GM12878 (cell line): ENCODE measurements around the gene NCKAP5. TPM values are rescaled to one million over a fixed set of nuclear protein-coding genes. Genes with fewer than 3 reads are reported as not detected.

Experiments
- ATAC-seq: fragments of 200-7000 bp; cut with Tn5 transposase; 3 replicates; pipeline ENCODE4 v1.9.1; 2020; ENCODE audit warnings: mild to moderate bottlenecking, moderate library complexity
- BruUV-seq: library from RNA; stranded (reverse); fragments of 400-500 nt; replicated peaks from 2 replicates; lab custom pipeline; 2021; lab: Mats Ljungman, UMichigan
- CTCF ChIA-PET: fragments of 300-600 bp; sonication (Branson Sonifier 250); formaldehyde crosslinking; extraction: SDS; loops from one replicate; lab custom pipeline; 2021; ENCODE audit warnings: inconsistent platforms; lab: Yijun Ruan, JAX
- POLR2A ChIA-PET: fragments of 350-600 bp; formaldehyde crosslinking; extraction: SDS; loops from one replicate; lab custom pipeline; 2021; ENCODE audit warnings: inconsistent platforms; lab: Charles Lee
- RAD21 ChIA-PET: fragments of 300-600 bp; sonication (Branson Sonifier 250); formaldehyde crosslinking; loops from one replicate; lab custom pipeline; 2023; ENCODE audit warnings: antibody characterized with exemption; ENCODE audit not compliant: unreplicated experiment; lab: Charles Lee
- SMC1A ChIA-PET: fragments of 300-600 bp; sonication (Branson Sonifier 250); formaldehyde crosslinking; loops from one replicate; lab custom pipeline; 2023; ENCODE audit not compliant: unreplicated experiment, uncharacterized antibody; lab: Charles Lee
- DNase-seq: peaks from one replicate; pipeline ENCODE4 v3.0.0-alpha.2; 2011; ENCODE audit warnings: low read depth, low spot score
- FAIRE-seq: peaks from 3 replicates; lab custom pipeline; 2011; peaks lifted over from hg19 to GRCh38; lab: Jason Lieb, UNC
- H2AFZ ChIP-seq: 2 replicates; pipeline ENCODE4 v1.6.0; 2011; ENCODE audit warnings: low read depth, low read length, control low read depth; ENCODE audit not compliant: control insufficient read depth
- H3K27ac ChIP-seq: 2 replicates; pipeline ENCODE4 v1.5.1; 2011; ENCODE audit warnings: control low read depth; ENCODE audit not compliant: control insufficient read depth, insufficient read depth
- H3K27me3 ChIP-seq, 2 experiments: replicated peaks in 1 of 2; 2 replicates each; pipeline versions ENCODE4 v1.6.0 to v1.6.1; 2011; ENCODE audit warnings: low read length in 1 of 2; ENCODE audit not compliant: control insufficient read depth in 2 of 2, insufficient read depth in 2 of 2
- H3K36me3 ChIP-seq, 2 experiments: 2 replicates each; pipeline ENCODE4 v1.5.1; 2011; ENCODE audit warnings: low read length in 1 of 2; ENCODE audit not compliant: control insufficient read depth in 2 of 2, insufficient read depth in 2 of 2
- H3K4me1 ChIP-seq: 2 replicates; pipeline ENCODE4 v1.6.1; 2011; ENCODE audit warnings: mild to moderate bottlenecking, low read length, moderate library complexity, mixed read lengths; ENCODE audit not compliant: control insufficient read depth, insufficient read depth
- H3K4me2 ChIP-seq: 2 replicates; pipeline ENCODE4 v1.6.0; 2011; ENCODE audit warnings: control low read depth; ENCODE audit not compliant: control insufficient read depth, insufficient read depth
- H3K4me3 ChIP-seq: fragments of 200-600 bp; sonication (generic); 2 replicates; pipeline ENCODE4 v1.5.1; 2016
- H3K79me2 ChIP-seq: 2 replicates; pipeline ENCODE4 v1.6.0; 2011; ENCODE audit warnings: low read length; ENCODE audit not compliant: control insufficient read depth, insufficient read depth
- H3K9ac ChIP-seq: 2 replicates; pipeline ENCODE4 v1.8.0; 2011; ENCODE audit warnings: low read length, control low read depth, mixed read lengths; ENCODE audit not compliant: control insufficient read depth, insufficient read depth
- H3K9me3 ChIP-seq: replicated peaks from 3 replicates; pipeline ENCODE4 v1.5.1; 2011; ENCODE audit warnings: mild to moderate bottlenecking, low read length; ENCODE audit not compliant: control insufficient read depth, insufficient read depth
- H4K20me1 ChIP-seq: 2 replicates; pipeline ENCODE4 v1.6.0; 2011; ENCODE audit not compliant: control insufficient read depth, insufficient read depth
- HCFC1 ChIP-seq: fragments of 150-350 bp; IDR thresholded peaks from 2 replicates; pipeline ENCODE4 v1.6.1; 2014; ENCODE audit warnings: low read length
- MEF2B ChIP-seq: fragments of 450-650 bp; IDR thresholded peaks from 2 replicates; pipeline ENCODE4 v1.6.1; 2018; ENCODE audit warnings: mild to moderate bottlenecking, moderate library complexity; ENCODE audit not compliant: partially characterized antibody, poor library complexity, severe bottlenecking
- NR2F1 ChIP-seq: fragments of 450-650 bp; conservative IDR thresholded peaks from 2 replicates; pipeline ENCODE4 v1.6.1; 2017; ENCODE audit warnings: mild to moderate bottlenecking
- RAD21 ChIP-seq: IDR thresholded peaks from 2 replicates; pipeline ENCODE4 v1.6.1; 2011; ENCODE audit warnings: mild to moderate bottlenecking, low read depth, low read length, moderate library complexity; ENCODE audit not compliant: insufficient read depth
- SIX5 ChIP-seq: IDR thresholded peaks from 2 replicates; pipeline ENCODE4 v1.6.1; 2011; ENCODE audit warnings: mild to moderate bottlenecking, low read depth, low read length, moderate library complexity; ENCODE audit not compliant: severe bottlenecking
- SMAD1 ChIP-seq: fragments of 450-650 bp; IDR thresholded peaks from 2 replicates; pipeline ENCODE4 v1.6.1; 2018; ENCODE audit warnings: mild to moderate bottlenecking, low read depth; ENCODE audit not compliant: partially characterized antibody
- ZBED1 ChIP-seq: IDR thresholded peaks from 2 replicates; pipeline ENCODE4 v1.6.1; 2016; ENCODE audit warnings: borderline replicate concordance
- WGBS: methylation state at CpG from one replicate; pipeline ENCODE4 v1.1.6; 2016; ENCODE audit warnings: low lambda C conversion rate; ENCODE audit not compliant: insufficient replicate concordance, insufficient coverage; ENCODE audit errors: missing lambda C conversion rate; 5-methylcytosine and 5-hydroxymethylcytosine counted together
- in situ Hi-C: fragments of 300-500 bp; cut with MboI; formaldehyde crosslinking; loops from 9 replicates; pipeline ENCODE4 v1.14.3; 2018; ENCODE audit warnings: mixed read lengths
- intact Hi-C: fragments of 100-400 bp; cut with micrococcal nuclease; formaldehyde crosslinking; loops from one replicate; pipeline ENCODE4 v1.14.2; 2022; ENCODE audit not compliant: unreplicated experiment
- polyA plus RNA-seq, 11 experiments: library from polyadenylated mRNA; depleted of rRNA in 4 of 11; unstranded in 6 of 11; stranded (reverse) in 5 of 11; fragments of >200 nt; fragmentation: Nextera tagmentation in 4 of 11; fragmentation: Illumina TruSeq in 1 of 11; extraction: Ambion mirVana in 4 of 11; extraction: Trizol in 1 of 11; gene quantifications; 1 replicate in 1 of 11; 2 replicates in 10 of 11; pipeline versions ENCODE4 v1.2.1 to v1.2.3, GENCODE V29; 2011 to 2016; ENCODE audit warnings: inconsistent platforms in 2 of 11, missing spikeins in 2 of 11, low read depth in 1 of 11
- total RNA-seq, 4 experiments: library from RNA; depleted of rRNA in 3 of 4; stranded (reverse); fragments of >200 nt in 3 of 4; fragmentation: Illumina TruSeq in 1 of 4; extraction: Trizol in 1 of 4; gene quantifications; 2 replicates each; pipeline versions ENCODE4 v1.2.1 to v1.2.3, GENCODE V29; 2013 to 2021
- TF ChIP-seq, protein P1 (sequence below): IDR thresholded peaks from 2 replicates; pipeline ENCODE4 v1.6.1; 2012; ENCODE audit warnings: mild to moderate bottlenecking, low read depth, low read length
- TF ChIP-seq, protein P2 (sequence below): fragments of 450-650 bp; IDR thresholded peaks from 2 replicates; pipeline ENCODE4 v1.6.1; 2017; ENCODE audit warnings: low read depth, mild to moderate bottlenecking, moderate library complexity
- TF ChIP-seq, protein P3 (sequence below): IDR thresholded peaks from 2 replicates; pipeline ENCODE4 v1.6.1; 2012; ENCODE audit warnings: low read depth, low read length, improper control_type of control experiment
- TF ChIP-seq, protein P4 (sequence below): fragments of 150-350 bp; IDR thresholded peaks from 2 replicates; pipeline ENCODE4 v1.6.1; 2014; ENCODE audit warnings: mild to moderate bottlenecking, low read depth, low read length

NCKAP5 gene
- total and polyA plus RNA-seq, 10 of the 15 experiments (the other 5 are each of a cell fraction or from before 2014, with no cell fraction given) = 0.06 to 0.44 (median 0.16) TPM

DNA sequence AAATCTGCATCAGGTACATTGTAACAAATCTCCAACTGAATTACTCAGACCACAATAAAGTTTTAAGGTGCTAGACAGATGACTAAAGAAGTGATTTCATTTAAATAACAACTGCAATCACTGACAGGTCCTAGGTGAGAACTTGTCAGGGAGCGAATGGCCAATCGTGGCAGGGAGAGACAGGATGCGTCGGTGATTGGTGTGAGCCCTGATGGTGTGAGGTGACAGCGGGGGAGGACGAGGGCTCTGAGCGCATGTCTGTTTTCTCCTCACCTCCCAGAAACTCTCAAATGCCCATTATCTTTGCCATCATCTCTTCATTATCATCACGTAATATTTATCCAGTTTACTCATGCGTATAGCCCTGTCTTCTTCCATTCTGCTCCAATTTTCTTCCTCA is 690.3 kb downstream of the NCKAP5 start (continued):
- TF ChIP-seq, protein P1, sequence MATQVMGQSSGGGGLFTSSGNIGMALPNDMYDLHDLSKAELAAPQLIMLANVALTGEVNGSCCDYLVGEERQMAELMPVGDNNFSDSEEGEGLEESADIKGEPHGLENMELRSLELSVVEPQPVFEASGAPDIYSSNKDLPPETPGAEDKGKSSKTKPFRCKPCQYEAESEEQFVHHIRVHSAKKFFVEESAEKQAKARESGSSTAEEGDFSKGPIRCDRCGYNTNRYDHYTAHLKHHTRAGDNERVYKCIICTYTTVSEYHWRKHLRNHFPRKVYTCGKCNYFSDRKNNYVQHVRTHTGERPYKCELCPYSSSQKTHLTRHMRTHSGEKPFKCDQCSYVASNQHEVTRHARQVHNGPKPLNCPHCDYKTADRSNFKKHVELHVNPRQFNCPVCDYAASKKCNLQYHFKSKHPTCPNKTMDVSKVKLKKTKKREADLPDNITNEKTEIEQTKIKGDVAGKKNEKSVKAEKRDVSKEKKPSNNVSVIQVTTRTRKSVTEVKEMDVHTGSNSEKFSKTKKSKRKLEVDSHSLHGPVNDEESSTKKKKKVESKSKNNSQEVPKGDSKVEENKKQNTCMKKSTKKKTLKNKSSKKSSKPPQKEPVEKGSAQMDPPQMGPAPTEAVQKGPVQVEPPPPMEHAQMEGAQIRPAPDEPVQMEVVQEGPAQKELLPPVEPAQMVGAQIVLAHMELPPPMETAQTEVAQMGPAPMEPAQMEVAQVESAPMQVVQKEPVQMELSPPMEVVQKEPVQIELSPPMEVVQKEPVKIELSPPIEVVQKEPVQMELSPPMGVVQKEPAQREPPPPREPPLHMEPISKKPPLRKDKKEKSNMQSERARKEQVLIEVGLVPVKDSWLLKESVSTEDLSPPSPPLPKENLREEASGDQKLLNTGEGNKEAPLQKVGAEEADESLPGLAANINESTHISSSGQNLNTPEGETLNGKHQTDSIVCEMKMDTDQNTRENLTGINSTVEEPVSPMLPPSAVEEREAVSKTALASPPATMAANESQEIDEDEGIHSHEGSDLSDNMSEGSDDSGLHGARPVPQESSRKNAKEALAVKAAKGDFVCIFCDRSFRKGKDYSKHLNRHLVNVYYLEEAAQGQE = no peak
- no peak for TF ChIP-seq RAD21
- TF ChIP-seq SIX5 = no peak
- TF ChIP-seq SMAD1 = no peak
- no peak for TF ChIP-seq ZBED1
- no peak for TF ChIP-seq HCFC1
- TF ChIP-seq MEF2B = no peak
- TF ChIP-seq NR2F1 = no peak

DNA sequence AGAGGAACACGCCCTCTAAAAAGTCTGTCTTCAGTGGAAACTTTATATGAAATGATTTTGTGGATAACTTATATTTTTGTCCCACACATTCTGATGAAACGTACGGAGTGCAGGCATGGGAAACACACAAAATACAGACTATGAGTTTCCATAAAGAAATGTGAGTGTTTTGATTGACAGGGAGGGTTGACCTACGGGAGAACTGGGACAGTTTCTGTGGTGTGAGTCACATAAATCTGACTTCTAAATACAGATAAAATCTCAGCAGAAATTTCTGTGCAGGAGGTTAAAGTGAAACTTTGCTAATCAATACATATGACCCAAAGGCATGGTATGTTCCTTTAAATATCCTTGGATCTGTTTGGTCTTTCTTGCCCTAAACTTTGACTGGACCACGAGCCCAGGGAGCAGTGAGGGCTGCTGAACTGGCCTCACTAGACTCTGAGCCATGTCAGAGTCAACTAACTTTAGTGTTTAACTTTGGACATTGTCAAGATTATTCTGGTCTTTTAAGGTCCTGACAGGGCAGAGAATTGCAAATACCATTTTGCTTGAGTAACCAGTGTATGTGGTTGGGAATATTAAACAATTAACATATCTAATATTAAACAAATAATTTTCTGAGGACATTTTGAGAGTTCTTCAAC is 691.4 kb downstream of the NCKAP5 start:
- ChIA-PET RAD21 (no interaction called here), POLR2A (no interaction called here), SMC1A (no interaction called here), CTCF (no interaction called here)
- no peaks in the 10 kb centered on the region for H3K79me2 ChIP-seq
- no peak overlapping the region for H2AFZ ChIP-seq
- H4K20me1 ChIP-seq = no peaks in the 10 kb centered on the region
- no peak overlapping the region for H3K4me3 ChIP-seq
- 16% methylated on average over 5 of the region's 5 CpGs for WGBS
- H3K4me1 ChIP-seq = no peaks in the 10 kb centered on the region
- intact Hi-C loops (no loop called here), in situ Hi-C loops (no loop called here)
- no TSS peak for BruUV-seq
- no peak overlapping the region for H3K27ac ChIP-seq
- no peak overlapping the region for H3K4me2 ChIP-seq
- H3K9me3 ChIP-seq = no peaks in the 10 kb centered on the region
- no peak overlapping the region for H3K9ac ChIP-seq
- DNase-seq (no peak), FAIRE-seq (no peak), ATAC-seq (no peak)
- H3K36me3 ChIP-seq = no peaks in the 10 kb centered on the region
- H3K27me3 ChIP-seq = no peaks in the 10 kb centered on the region
- TF ChIP-seq, protein P2, sequence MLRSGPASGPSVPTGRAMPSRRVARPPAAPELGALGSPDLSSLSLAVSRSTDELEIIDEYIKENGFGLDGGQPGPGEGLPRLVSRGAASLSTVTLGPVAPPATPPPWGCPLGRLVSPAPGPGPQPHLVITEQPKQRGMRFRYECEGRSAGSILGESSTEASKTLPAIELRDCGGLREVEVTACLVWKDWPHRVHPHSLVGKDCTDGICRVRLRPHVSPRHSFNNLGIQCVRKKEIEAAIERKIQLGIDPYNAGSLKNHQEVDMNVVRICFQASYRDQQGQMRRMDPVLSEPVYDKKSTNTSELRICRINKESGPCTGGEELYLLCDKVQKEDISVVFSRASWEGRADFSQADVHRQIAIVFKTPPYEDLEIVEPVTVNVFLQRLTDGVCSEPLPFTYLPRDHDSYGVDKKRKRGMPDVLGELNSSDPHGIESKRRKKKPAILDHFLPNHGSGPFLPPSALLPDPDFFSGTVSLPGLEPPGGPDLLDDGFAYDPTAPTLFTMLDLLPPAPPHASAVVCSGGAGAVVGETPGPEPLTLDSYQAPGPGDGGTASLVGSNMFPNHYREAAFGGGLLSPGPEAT = no peak
- TF ChIP-seq, protein P3, sequence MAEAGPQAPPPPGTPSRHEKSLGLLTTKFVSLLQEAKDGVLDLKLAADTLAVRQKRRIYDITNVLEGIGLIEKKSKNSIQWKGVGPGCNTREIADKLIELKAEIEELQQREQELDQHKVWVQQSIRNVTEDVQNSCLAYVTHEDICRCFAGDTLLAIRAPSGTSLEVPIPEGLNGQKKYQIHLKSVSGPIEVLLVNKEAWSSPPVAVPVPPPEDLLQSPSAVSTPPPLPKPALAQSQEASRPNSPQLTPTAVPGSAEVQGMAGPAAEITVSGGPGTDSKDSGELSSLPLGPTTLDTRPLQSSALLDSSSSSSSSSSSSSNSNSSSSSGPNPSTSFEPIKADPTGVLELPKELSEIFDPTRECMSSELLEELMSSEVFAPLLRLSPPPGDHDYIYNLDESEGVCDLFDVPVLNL = no peak
- TF ChIP-seq, protein P4, sequence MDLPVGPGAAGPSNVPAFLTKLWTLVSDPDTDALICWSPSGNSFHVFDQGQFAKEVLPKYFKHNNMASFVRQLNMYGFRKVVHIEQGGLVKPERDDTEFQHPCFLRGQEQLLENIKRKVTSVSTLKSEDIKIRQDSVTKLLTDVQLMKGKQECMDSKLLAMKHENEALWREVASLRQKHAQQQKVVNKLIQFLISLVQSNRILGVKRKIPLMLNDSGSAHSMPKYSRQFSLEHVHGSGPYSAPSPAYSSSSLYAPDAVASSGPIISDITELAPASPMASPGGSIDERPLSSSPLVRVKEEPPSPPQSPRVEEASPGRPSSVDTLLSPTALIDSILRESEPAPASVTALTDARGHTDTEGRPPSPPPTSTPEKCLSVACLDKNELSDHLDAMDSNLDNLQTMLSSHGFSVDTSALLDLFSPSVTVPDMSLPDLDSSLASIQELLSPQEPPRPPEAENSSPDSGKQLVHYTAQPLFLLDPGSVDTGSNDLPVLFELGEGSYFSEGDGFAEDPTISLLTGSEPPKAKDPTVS = no peak
